GM13977 (cell line): ENCODE results near the gene HOXC5.
"Not testable (repeated sequence)": the region's sequence is repeated elsewhere in the genome, so short reads cannot be mapped to it uniquely, and the experiment has no call there.

Experiments used
- DNase-seq: peaks from one replicate; pipeline ENCODE4 v3.0.0; 2012; ENCODE audit warnings: low spot score
- in situ Hi-C: fragments of 300-500 bp; cut with MboI; formaldehyde crosslinking; loops from one replicate; pipeline ENCODE4 v1.12.0; 2022; ENCODE audit warnings: low sequenced_read_pairs, low pct_unique_long_range_greater_than_20kb, mixed read lengths, inconsistent platforms; ENCODE audit not compliant: unreplicated experiment
- TF ChIP-seq, protein P1 (sequence below): IDR thresholded peaks from 2 replicates; pipeline ENCODE4 v1.5.1; 2012; ENCODE audit warnings: mild to moderate bottlenecking, control low read depth; ENCODE audit not compliant: insufficient read depth; ENCODE audit errors: extremely low read depth, missing control alignments

Gene HOXC5

DNA sequence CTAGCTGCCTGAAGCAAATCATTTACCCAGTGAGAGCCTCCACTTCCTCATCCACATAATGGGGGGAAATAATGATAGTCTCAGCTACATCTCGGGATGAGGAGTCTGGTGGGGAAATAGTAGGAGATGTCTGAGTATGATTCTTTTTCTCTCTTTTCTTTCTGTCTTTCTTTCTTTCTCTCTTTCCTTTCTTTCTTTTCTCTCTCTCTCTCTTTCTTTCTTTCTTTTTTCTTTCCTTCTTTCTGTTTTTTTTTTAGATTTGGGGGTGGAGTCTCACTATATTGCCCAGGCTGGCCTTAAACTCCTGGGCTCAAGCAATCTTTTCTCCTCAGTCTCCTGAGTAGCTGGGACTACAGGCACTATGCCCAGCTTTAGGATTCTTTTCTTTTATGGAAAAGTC lies 33.6 kb downstream of the HOXC5 start:
- in situ Hi-C loops = no loop called here

DNA sequence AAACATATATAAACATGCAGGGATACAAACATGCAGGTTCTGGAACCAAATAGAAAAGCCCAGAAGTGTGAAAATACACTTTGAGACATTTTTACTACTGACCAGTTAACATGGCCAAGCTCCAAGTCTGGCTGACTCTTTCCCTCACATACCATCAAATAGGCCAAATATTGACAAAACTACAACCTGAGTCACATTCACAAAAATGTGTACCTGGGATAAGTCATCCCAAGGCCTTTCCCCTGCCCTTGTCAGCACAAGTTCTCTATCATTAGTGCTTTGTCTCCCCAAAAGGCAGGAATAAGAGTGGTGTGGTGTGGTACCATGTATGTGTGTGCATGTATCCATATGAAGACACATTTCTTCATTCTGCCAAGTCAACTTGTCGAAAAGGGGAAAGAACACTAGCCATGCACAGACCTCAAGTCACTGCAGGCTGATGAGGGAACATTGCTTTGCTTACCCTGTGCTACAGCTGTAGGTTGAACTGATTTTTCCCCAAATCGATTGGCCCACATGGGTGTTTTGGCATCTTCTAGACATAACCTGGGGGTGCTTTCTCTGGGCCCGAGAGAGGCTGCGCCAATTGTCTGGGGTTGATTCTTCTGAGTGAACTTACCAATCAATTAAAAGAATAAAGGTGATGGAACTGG lies 35.7 kb downstream of the HOXC5 start:
- in situ Hi-C loops = no loop called here
- DNase-seq = no peak
- TF ChIP-seq, protein P1, sequence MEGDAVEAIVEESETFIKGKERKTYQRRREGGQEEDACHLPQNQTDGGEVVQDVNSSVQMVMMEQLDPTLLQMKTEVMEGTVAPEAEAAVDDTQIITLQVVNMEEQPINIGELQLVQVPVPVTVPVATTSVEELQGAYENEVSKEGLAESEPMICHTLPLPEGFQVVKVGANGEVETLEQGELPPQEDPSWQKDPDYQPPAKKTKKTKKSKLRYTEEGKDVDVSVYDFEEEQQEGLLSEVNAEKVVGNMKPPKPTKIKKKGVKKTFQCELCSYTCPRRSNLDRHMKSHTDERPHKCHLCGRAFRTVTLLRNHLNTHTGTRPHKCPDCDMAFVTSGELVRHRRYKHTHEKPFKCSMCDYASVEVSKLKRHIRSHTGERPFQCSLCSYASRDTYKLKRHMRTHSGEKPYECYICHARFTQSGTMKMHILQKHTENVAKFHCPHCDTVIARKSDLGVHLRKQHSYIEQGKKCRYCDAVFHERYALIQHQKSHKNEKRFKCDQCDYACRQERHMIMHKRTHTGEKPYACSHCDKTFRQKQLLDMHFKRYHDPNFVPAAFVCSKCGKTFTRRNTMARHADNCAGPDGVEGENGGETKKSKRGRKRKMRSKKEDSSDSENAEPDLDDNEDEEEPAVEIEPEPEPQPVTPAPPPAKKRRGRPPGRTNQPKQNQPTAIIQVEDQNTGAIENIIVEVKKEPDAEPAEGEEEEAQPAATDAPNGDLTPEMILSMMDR = no peak

More for the DNA sequence above, 33.6 kb downstream of the HOXC5 start:
- no peak for DNase-seq
- TF ChIP-seq, protein P1 = no peak

DNA sequence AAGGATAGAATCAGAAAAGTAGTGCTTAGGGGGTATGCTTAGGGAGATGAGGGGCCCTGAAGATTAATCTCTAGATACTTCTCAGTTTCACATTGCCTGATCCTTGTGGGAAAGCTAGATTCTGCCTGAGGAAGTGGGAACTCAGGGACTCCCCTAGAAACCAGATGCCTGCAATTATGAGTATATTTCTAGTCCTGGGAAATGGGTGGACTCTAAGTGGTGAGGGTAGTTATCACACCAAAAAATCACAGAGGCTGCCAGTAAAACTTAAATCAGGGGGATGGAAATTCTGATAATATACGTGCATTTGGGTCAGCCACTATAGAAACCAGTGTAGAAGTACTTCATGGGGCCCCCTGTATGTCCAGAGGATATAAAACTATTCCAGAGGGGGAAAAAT lies 39.1 kb downstream of the HOXC5 start:
- in situ Hi-C loops = no loop called here
- no peak for DNase-seq
- TF ChIP-seq, protein P1 = no peak

DNA sequence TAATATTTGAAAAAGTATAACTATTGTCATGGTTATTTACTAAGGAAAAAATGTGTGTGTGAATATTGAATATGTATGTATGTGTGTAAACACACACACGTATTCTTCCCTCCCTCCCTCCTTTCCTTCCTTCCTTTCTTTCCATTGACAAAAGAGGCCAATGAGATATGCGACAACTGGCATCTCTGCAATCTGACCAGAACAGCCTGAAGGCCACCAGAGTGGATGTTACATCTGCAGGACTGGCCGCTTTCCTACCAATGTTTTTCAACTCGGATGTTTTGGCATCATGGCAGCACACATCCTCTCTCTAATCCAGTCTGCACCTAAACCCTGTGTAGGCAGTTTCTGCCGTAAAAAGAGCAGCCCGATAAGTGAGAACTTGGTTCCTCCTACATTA lies 41.5 kb downstream of the HOXC5 start:
- no peak for DNase-seq
- TF ChIP-seq, protein P1 = no peak
- in situ Hi-C loops = no loop called here

DNA sequence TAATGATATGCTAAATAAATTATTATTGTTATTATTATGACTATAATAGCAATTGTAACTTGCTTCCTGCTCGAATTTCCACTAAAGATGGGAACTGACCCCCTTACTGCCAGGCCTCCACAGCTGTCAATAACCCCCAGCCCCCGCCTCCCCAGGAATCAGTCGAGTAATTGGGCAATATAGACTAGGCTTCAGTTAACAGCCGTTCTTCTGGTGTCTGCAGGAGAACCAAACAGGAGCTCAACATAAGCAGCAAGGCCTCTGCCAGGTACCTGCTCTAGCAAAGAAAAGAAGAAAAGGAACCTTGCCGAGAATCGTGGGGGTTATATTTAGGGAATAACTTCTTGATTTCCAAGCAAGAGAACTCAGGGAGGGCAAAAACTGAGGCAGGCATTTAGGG lies 42.6 kb downstream of the HOXC5 start:
- no peak for DNase-seq
- TF ChIP-seq, protein P1 = no peak
- in situ Hi-C loops = no loop called here

DNA sequence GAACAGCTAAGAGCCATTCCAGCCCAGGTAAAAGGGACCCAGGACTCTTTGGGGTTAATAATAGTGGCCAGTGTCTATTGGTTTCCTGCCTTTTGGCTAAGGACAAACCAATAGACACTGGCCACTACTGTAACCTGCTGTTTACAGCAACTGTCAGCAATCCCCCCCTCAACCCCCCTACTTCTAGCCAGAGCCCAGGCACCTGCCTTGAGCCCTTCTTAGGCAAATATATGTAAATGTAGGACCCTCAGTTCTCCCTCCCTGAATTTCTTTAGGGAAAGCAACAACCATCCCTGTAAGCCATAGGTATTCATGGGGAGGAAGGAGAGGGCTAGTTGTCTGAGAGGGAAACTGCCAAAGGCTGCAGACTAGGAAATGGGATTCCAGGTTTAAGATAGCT lies 43.1 kb downstream of the HOXC5 start:
- TF ChIP-seq, protein P1 = no peak
- in situ Hi-C loops = no loop called here
- DNase-seq = peak; percentile 5

DNA sequence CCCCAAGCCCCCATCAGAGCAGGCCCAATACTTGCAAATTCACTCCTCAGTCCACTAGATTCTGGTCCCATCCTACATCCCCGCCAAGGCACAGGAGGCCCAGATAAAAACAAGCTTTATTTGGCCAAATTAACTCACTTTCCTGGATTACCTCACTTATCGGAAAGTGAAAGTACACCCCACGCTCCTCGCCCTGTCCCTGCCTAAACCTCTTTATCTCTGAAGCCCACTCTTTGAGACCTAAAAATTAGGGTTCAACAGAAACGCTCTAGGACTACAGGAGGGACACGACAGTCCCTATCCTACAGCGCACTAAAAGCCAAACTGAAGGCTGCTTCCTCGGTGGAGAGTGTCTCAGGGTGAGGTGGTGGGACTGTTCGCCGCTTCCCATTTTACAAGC lies 45.0 kb downstream of the HOXC5 start:
- in situ Hi-C loops = not testable (repeated sequence)
- peak; percentile 2 for DNase-seq

DNA sequence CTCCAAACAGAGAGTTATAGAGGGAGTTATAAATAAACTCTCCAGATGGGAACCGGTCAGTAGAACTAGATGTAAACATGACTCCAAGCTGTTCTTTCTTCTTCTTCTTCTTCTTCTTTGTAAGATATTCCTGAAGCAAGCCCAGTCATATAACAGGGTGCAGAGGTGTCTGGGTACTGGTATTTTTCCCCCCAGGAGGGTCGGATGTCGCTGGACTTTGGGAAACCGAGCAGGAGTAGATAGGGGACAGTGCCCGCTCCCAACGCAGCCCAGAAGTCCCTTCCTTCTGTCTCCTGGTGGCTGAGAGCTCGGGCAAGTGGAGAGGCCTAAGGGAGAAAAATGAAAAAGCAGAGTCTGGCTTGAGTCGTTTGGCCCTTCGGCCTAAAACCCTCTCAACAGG lies 46.3 kb downstream of the HOXC5 start:
- DNase-seq, in situ Hi-C loops: not testable (repeated sequence)

DNA sequence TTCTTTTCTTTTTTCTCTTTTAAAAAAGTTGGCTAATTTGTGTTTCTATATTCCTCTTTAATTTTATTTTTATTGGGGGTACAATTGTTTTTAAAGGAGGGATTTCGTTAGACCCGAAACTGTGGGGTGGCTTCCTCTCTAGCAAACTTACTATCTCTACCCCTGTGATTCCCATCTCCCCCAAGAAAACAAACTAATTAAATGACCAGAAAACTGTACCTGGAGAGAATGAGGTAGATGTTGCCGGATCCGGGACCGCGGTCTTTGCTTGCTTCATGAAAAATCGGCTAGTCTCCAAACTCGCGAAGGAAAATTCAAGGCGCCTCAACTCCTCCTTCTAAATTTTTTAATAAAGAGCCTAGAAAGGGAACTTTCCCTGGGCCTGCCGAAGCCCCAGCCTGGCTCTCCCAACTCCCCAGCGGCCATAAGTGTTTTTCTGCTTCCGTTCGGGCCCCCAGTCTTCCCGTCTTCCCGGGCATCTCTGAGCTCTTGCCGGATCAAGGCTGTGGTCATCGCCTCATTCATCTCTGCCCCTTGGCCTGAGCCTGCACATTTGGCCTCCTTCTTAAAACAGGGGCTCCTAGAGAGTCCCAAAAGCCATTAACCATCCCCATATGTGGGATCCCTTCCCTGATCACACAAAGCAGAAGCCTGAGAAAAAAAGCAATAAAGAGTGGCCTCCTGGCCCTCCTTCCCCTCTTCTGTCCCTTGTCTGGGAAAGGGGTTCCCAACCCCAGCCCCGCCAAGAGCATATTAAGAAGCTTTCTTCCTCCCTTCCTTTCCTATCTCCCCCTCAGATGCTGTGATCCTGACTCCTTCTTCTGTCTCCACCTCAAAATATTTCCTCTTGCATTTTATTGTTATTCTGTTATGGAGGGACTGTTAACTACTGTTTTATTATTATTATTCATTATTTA lies 47.4 kb downstream of the HOXC5 start:
- in situ Hi-C loops = not testable (repeated sequence)
- peak; percentile 6 for DNase-seq

DNA sequence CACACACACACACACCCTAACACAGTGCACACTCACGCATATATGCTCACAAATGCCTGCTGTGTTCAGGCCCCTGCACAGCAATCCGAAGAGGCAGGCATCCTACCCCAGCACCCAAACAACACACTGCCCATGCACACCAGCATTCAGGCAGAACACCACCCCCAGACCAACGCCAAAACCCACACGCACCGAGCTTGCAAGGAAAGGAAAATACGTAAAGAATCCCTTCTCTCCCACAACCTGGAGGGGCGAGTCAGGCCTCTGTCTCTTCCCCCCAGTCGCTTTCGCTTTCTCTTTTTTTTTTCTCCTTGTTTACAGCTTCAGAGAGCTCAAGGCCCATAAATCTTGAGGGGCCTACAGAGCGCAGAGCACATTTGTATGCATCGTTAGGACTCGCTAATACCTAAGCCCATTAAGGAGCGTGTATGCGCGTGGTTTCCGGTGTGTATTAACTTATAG lies 48.2 kb downstream of the HOXC5 start:
- in situ Hi-C loops = not testable (repeated sequence)
- peak; percentile 38 for DNase-seq
